Neural cell (in vitro differentiated cells): Measurements from ENCODE around the gene PRND. TPM values are rescaled to one million over a fixed set of nuclear protein-coding genes. Genes with fewer than 3 reads are reported as not detected.

Source experiments
- H2AFZ ChIP-seq: fragments of 200-600, 300-800 bp; sonication (generic), shearing (Covaris generic); 2 replicates; pipeline ENCODE4 v1.6.0; 2014; ENCODE audit warnings: low read depth, mild to moderate bottlenecking, antibody characterized with exemption, low read length, moderate library complexity
- H3F3A ChIP-seq: fragments of 200-600 bp; shearing (Covaris generic); 2 replicates; pipeline ENCODE4 v1.6.1; 2016; ENCODE audit warnings: mild to moderate bottlenecking, moderate library complexity, mixed read lengths, antibody characterized with exemption, low read length; ENCODE audit not compliant: insufficient read depth, poor library complexity, severe bottlenecking
- H3K27ac ChIP-seq: fragments of 200-600, 300-800 bp; sonication (generic), shearing (Covaris generic); 2 replicates; pipeline ENCODE4 v1.5.1; 2014; ENCODE audit warnings: mild to moderate bottlenecking, low read length, moderate library complexity
- H3K27me3 ChIP-seq: fragments of 300-800, 200-600 bp; sonication (generic), shearing (Covaris generic); 2 replicates; pipeline ENCODE4 v1.6.0; 2014; ENCODE audit warnings: mild to moderate bottlenecking, low read depth, low read length, moderate library complexity; ENCODE audit not compliant: insufficient read depth
- H3K36me3 ChIP-seq: fragments of 300-800, 200-600 bp; sonication (generic), shearing (Covaris generic); 2 replicates; pipeline ENCODE4 v1.5.1; 2014; ENCODE audit warnings: mild to moderate bottlenecking, antibody characterized with exemption, low read length, moderate library complexity; ENCODE audit not compliant: insufficient read depth
- H3K4me2 ChIP-seq: fragments of 300-800, 200-600 bp; sonication (generic), shearing (Covaris generic); 2 replicates; pipeline ENCODE4 v1.6.0; 2014; ENCODE audit warnings: mild to moderate bottlenecking, low read length
- H3K4me3 ChIP-seq: fragments of 300-800, 200-600 bp; sonication (generic), shearing (Covaris generic); 2 replicates; pipeline ENCODE4 v1.5.1; 2014; ENCODE audit warnings: mild to moderate bottlenecking, low read length, moderate library complexity
- H3K79me2 ChIP-seq: fragments of 200-600 bp; shearing (Covaris generic); replicated peaks from 2 replicates; pipeline ENCODE4 v1.6.0; 2014; ENCODE audit warnings: mild to moderate bottlenecking, low read length, moderate library complexity; ENCODE audit not compliant: insufficient read depth
- H3K9ac ChIP-seq: fragments of 300-800, 200-600 bp; sonication (generic), shearing (Covaris generic); 2 replicates; pipeline ENCODE4 v1.6.1; 2016; ENCODE audit warnings: mild to moderate bottlenecking, low read length, mixed read lengths
- H3K9me2 ChIP-seq: fragments of 200-600 bp; shearing (Covaris generic); 2 replicates; pipeline ENCODE4 v1.6.1; 2016; ENCODE audit warnings: mild to moderate bottlenecking, low read length, mixed read lengths; ENCODE audit not compliant: insufficient read depth
- H3K9me3 ChIP-seq: fragments of 200-600, 300-800 bp; sonication (generic), shearing (Covaris generic); 2 replicates; pipeline ENCODE4 v1.6.1; 2016; ENCODE audit warnings: mild to moderate bottlenecking, mixed run types, low read length, moderate library complexity, mixed read lengths
- H4K20me1 ChIP-seq: fragments of 200-600 bp; shearing (Covaris generic); 2 replicates; pipeline ENCODE4 v1.6.1; 2016; ENCODE audit warnings: mild to moderate bottlenecking, mixed run types; ENCODE audit not compliant: insufficient read depth
- CTCF ChIP-seq: fragments of 450-650 bp; IDR thresholded peaks from 2 replicates; pipeline ENCODE4 v1.5.1; 2014; ENCODE audit warnings: antibody characterized with exemption, mild to moderate bottlenecking, moderate library complexity; ENCODE audit not compliant: poor library complexity, severe bottlenecking
- EP300 ChIP-seq: fragments of 450-650 bp; conservative IDR thresholded peaks from 2 replicates; pipeline ENCODE4 v1.6.1; 2014; ENCODE audit warnings: antibody characterized with exemption, mild to moderate bottlenecking, moderate library complexity; ENCODE audit not compliant: poor library complexity, severe bottlenecking
- EZH2 ChIP-seq: fragments of 200-600, 300-800 bp; shearing (Covaris generic), sonication (generic); IDR thresholded peaks from 2 replicates; pipeline ENCODE4 v1.6.1; 2014; ENCODE audit warnings: antibody characterized with exemption, low read length, borderline replicate concordance, mild to moderate bottlenecking; ENCODE audit not compliant: insufficient read depth, poor library complexity, severe bottlenecking
- MXI1 ChIP-seq: fragments of 450-650 bp; conservative IDR thresholded peaks from 2 replicates; pipeline ENCODE4 v1.6.1; 2014; ENCODE audit warnings: antibody characterized with exemption, mild to moderate bottlenecking; ENCODE audit not compliant: poor library complexity, severe bottlenecking
- POLR2AphosphoS5 ChIP-seq: IDR thresholded peaks from 2 replicates; pipeline ENCODE4 v1.6.1; 2012
- RAD21 ChIP-seq: fragments of 450-650 bp; conservative IDR thresholded peaks from 2 replicates; pipeline ENCODE4 v1.6.1; 2014; ENCODE audit warnings: antibody characterized with exemption, mild to moderate bottlenecking, moderate library complexity
- REST ChIP-seq: IDR thresholded peaks from 2 replicates; pipeline ENCODE4 v1.6.1; 2012; ENCODE audit warnings: borderline replicate concordance
- SMC3 ChIP-seq: fragments of 450-650 bp; conservative IDR thresholded peaks from 2 replicates; pipeline ENCODE4 v1.6.1; 2014; ENCODE audit warnings: antibody characterized with exemption, mild to moderate bottlenecking, moderate library complexity; ENCODE audit not compliant: poor library complexity
- TAF1 ChIP-seq: IDR thresholded peaks from 2 replicates; pipeline ENCODE4 v1.6.1; 2012; ENCODE audit warnings: low read depth
- polyA plus RNA-seq: library from polyadenylated mRNA; depleted of rRNA; stranded (reverse); fragments of >200 nt; gene quantifications from 2 replicates; pipeline ENCODE4 v1.2.3, GENCODE V29; 2014

Gene PRND
- polyA plus RNA-seq, 1 donor from 2014 or later = not detected

- H3F3A ChIP-seq = no peaks in the 10 kb centered on the region
Observed at GRCh38 chr20:4775322-4776078, 53.8 kb downstream of the PRND start.

GRCh38 chr20:4776079-4776630 lies 54.4 kb downstream of the PRND start:
- Histone ChIP-seq H3K9me2 (no peaks in the 10 kb centered on the region), H3K27me3 (no peaks in the 10 kb centered on the region), H4K20me1 (no peaks in the 10 kb centered on the region), H3K4me2 (no peak overlapping the region), H3K27ac (no peak overlapping the region), H3K79me2 (no peaks in the 10 kb centered on the region), H3K9ac (no peak overlapping the region), H3K36me3 (no peaks in the 10 kb centered on the region), H2AFZ (no peak overlapping the region), H3F3A (no peaks in the 10 kb centered on the region), H3K9me3 (no peaks in the 10 kb centered on the region), H3K4me3 (no peak overlapping the region)
- TF ChIP-seq EP300 (no peak), EZH2 (no peak), CTCF (no peak), SMC3 (no peak), REST (no peak), RAD21 (no peak), MXI1 (no peak), TAF1 (no peak), POLR2AphosphoS5 (no peak)

More at GRCh38 chr20:4775322-4776078, 53.8 kb downstream of the PRND start:
- no peaks in the 10 kb centered on the region for H3K9me3 ChIP-seq
- H3K4me3 ChIP-seq = no peak overlapping the region
- no peaks in the 10 kb centered on the region for H3K9me2 ChIP-seq
- no peaks in the 10 kb centered on the region for H3K79me2 ChIP-seq
- no peaks in the 10 kb centered on the region for H4K20me1 ChIP-seq
- H3K4me2 ChIP-seq = no peak overlapping the region
- no peak overlapping the region for H2AFZ ChIP-seq
- no peaks in the 10 kb centered on the region for H3K27me3 ChIP-seq
- H3K36me3 ChIP-seq = no peaks in the 10 kb centered on the region
- H3K27ac ChIP-seq = no peak overlapping the region
- TF ChIP-seq CTCF (no peak), RAD21 (no peak), SMC3 (no peak), EP300 (no peak), EZH2 (no peak), MXI1 (no peak)
- no peak overlapping the region for H3K9ac ChIP-seq
